ENCODE results near the gene TTLL10. TPM values are rescaled to one million over a fixed set of nuclear protein-coding genes. Genes with fewer than 3 reads are reported as not detected.
A peak's percentile ranks its signal among the peaks of the same experiment; 100 is the strongest.

Gene TTLL10
- total RNA-seq, 1 experiment from 2014 or later, result 0.68 TPM

GRCh38 chr1:1200876-1201810, 27.5 kb downstream of the TTLL10 start:
- Histone ChIP-seq H3K56ac (ENCODE audit: insufficient read length, low read depth, low read length) (no peak overlapping the region), H3K9ac (ENCODE audit: extremely low read depth, insufficient read length, low read length) (no peak overlapping the region), H4K20me1 (ENCODE audit: control insufficient read depth, insufficient read depth, insufficient read length) (no peaks in the 10 kb centered on the region), H4K91ac (ENCODE audit: insufficient read length, low read depth, low read length) (no peak overlapping the region), H3K9me3 (ENCODE audit: control insufficient read depth, low read depth, low read length) (no peaks in the 10 kb centered on the region), H2BK20ac (ENCODE audit: low read depth, low read length, poor library complexity, severe bottlenecking) (no peak overlapping the region), H2BK12ac (ENCODE audit: insufficient read length, low read depth, low read length) (no peak overlapping the region), H2BK15ac (ENCODE audit: low read depth, low read length) (no peak overlapping the region), H3K4me1 (ENCODE audit: insufficient read depth, low read length) (no peaks in the 10 kb centered on the region), H3K4me2 (ENCODE audit: insufficient read depth, insufficient read length, low read length) (no peak overlapping the region), H2AK5ac (ENCODE audit: insufficient read length, low read length) (no peak overlapping the region), H3K4ac (ENCODE audit: low read depth, low read length) (no peak overlapping the region), H3K79me1 (ENCODE audit: insufficient read depth, low read depth, low read length, poor library complexity, severe bottlenecking) (no peaks in the 10 kb centered on the region), H3K27ac (ENCODE audit: insufficient read length, low read depth, low read length) (no peak overlapping the region), H3K23me2 (ENCODE audit: insufficient read length, low read depth, low read length, poor library complexity, severe bottlenecking) (peaks cover 3% of the 10 kb centered on the region), H4K5ac (ENCODE audit: insufficient read length, low read depth, low read length) (no peak overlapping the region), H3K79me2 (ENCODE audit: insufficient read depth, low read length) (no peaks in the 10 kb centered on the region), H3K23ac (ENCODE audit: insufficient read length, low read depth, low read length) (no peak overlapping the region), H4K8ac (replicated peaks; ENCODE audit: insufficient read length, low read depth, low read length) (no peak overlapping the region), H2AFZ (ENCODE audit: low read length) (no peak overlapping the region), H3K14ac (ENCODE audit: insufficient read depth, low read length) (no peak overlapping the region), H3T11ph (ENCODE audit: low read length) (no peak overlapping the region), H2BK120ac (ENCODE audit: low read depth, low read length, poor library complexity, severe bottlenecking) (no peak overlapping the region), H3K18ac (ENCODE audit: insufficient read length, low read depth, low read length) (no peak overlapping the region), H3K27me3 (ENCODE audit: insufficient read depth, low read length) (no peaks in the 10 kb centered on the region; the same call in 1 of the 2 replicates), H2BK5ac (ENCODE audit: insufficient read length, low read length) (no peak overlapping the region)
- H3K27ac Mint-ChIP-seq, result no peak overlapping the region
- TF ChIP-seq, protein P1, sequence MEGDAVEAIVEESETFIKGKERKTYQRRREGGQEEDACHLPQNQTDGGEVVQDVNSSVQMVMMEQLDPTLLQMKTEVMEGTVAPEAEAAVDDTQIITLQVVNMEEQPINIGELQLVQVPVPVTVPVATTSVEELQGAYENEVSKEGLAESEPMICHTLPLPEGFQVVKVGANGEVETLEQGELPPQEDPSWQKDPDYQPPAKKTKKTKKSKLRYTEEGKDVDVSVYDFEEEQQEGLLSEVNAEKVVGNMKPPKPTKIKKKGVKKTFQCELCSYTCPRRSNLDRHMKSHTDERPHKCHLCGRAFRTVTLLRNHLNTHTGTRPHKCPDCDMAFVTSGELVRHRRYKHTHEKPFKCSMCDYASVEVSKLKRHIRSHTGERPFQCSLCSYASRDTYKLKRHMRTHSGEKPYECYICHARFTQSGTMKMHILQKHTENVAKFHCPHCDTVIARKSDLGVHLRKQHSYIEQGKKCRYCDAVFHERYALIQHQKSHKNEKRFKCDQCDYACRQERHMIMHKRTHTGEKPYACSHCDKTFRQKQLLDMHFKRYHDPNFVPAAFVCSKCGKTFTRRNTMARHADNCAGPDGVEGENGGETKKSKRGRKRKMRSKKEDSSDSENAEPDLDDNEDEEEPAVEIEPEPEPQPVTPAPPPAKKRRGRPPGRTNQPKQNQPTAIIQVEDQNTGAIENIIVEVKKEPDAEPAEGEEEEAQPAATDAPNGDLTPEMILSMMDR (conservative IDR thresholded peaks at IDR 0.05), result no peak
- peak; percentile 45 for DNase-seq
- WGBS (ENCODE audit: extremely low coverage, insufficient read length, low lambda C conversion rate), result no CpG with 5 or more reads among the region's 109 CpGs
- H3K4me3 Mint-ChIP-seq, result peak overlapping the region; percentile 50 to 66; a peak in 4 of 5 replicates
- H3K9me3 Mint-ChIP-seq, result no peaks in the 10 kb centered on the region; a peak in 1 of 5 replicates
- peaks cover 3 to 4% of the 10 kb centered on the region in 2 experiments; a peak in 3 of 4 replicates for H3K4me1 Mint-ChIP-seq
- no peaks in the 10 kb centered on the region for H3K36me3 Mint-ChIP-seq (ENCODE audit: insufficient read depth in 1 of 3, low read depth in 3 of 3)
- peaks cover 23% of the 10 kb centered on the region for H3K27me3 Mint-ChIP-seq (ENCODE audit: low read depth)

All from H9 (cell line).